Bronchial epithelial cell (primary cell): ENCODE measurements around the gene PIAS4. TPM values are rescaled to one million over a fixed set of nuclear protein-coding genes. Genes with fewer than 3 reads are reported as not detected.

Experiments used
- DNase-seq: peaks from one replicate; pipeline ENCODE4 v3.0.0-alpha.2; 2010; ENCODE audit warnings: low read depth
- FAIRE-seq: peaks from 2 replicates; lab custom pipeline; 2011; peaks lifted over from hg19 to GRCh38; lab: Jason Lieb, UNC
- H3K27me3 ChIP-seq: 2 replicates; pipeline ENCODE4 v1.5.1; 2011; ENCODE audit warnings: low read length; ENCODE audit not compliant: control insufficient read depth, insufficient read depth
- H3K36me3 ChIP-seq: 2 replicates; pipeline ENCODE4 v1.5.1; 2011; ENCODE audit warnings: low read length; ENCODE audit not compliant: control insufficient read depth, insufficient read depth
- H3K4me3 ChIP-seq: 2 replicates; pipeline ENCODE4 v1.5.1; 2011; ENCODE audit warnings: mild to moderate bottlenecking, low read depth, low read length, control low read depth
- CTCF ChIP-seq: IDR thresholded peaks from 2 replicates; pipeline ENCODE4 v1.5.1; 2011; ENCODE audit warnings: mild to moderate bottlenecking, moderate library complexity, low read length, control low read depth, inconsistent platforms; ENCODE audit not compliant: insufficient read depth, severe bottlenecking
- total RNA-seq: library from RNA; depleted of rRNA; stranded (reverse); fragments of >200 nt; gene quantifications from 2 replicates; pipeline ENCODE4 v1.2.1, GENCODE V29; 2014

Gene PIAS4
- total RNA-seq, 1 donor from 2014 or later: 10.0 TPM

GRCh38 chr19:4046946-4047683, 39.6 kb downstream of the PIAS4 start:
- no peak for TF ChIP-seq CTCF
- H3K27me3 ChIP-seq: no peaks in the 10 kb centered on the region
- FAIRE-seq (no peak), DNase-seq (no peak)
- H3K4me3 ChIP-seq: no peak overlapping the region
- H3K36me3 ChIP-seq: peaks cover 28% of the 10 kb centered on the region

- no peak for DNase-seq
- peaks cover 34% of the 10 kb centered on the region for H3K36me3 ChIP-seq
- H3K27me3 ChIP-seq: no peaks in the 10 kb centered on the region
- no peak overlapping the region for H3K4me3 ChIP-seq
- FAIRE-seq: no peak
- no peak for TF ChIP-seq CTCF
These were observed 41.9 kb downstream of the PIAS4 start for GRCh38 chr19:4049432-4049831.

GRCh38 chr19:4051175-4052101, 43.9 kb downstream of the PIAS4 start:
- DNase-seq (peak; percentile 68), FAIRE-seq (no peak)
- H3K27me3 ChIP-seq: no peaks in the 10 kb centered on the region
- peaks cover 34% of the 10 kb centered on the region for H3K36me3 ChIP-seq
- TF ChIP-seq CTCF: no peak
- H3K4me3 ChIP-seq: no peak overlapping the region

GRCh38 chr19:4052114-4052992, 44.8 kb downstream of the PIAS4 start:
- Histone ChIP-seq H3K27me3 (no peaks in the 10 kb centered on the region), H3K36me3 (peaks cover 36% of the 10 kb centered on the region), H3K4me3 (no peak overlapping the region)
- DNase-seq: peak; percentile 57
- TF ChIP-seq CTCF: no peak
- no peak for FAIRE-seq

GRCh38 chr19:4052993-4053422, 45.5 kb downstream of the PIAS4 start:
- DNase-seq (no peak), FAIRE-seq (no peak)
- H3K27me3 ChIP-seq: no peaks in the 10 kb centered on the region
- no peak for TF ChIP-seq CTCF
- peaks cover 39% of the 10 kb centered on the region for H3K36me3 ChIP-seq
- no peak overlapping the region for H3K4me3 ChIP-seq
